Activated CD4-positive, CD25-positive, alpha-beta regulatory T cell treated with anti-CD3 and anti-CD28 coated beads, Interleukin-2, amount 50 U/mL, for 16 hours (primary cell): ENCODE measurements around the gene ULK1.

Source experiments
- DNase-seq: peaks from one replicate; pipeline ENCODE4 v3.0.0-alpha.2; 2020; ENCODE audit warnings: low read depth, low spot score

ULK1 gene

DNA sequence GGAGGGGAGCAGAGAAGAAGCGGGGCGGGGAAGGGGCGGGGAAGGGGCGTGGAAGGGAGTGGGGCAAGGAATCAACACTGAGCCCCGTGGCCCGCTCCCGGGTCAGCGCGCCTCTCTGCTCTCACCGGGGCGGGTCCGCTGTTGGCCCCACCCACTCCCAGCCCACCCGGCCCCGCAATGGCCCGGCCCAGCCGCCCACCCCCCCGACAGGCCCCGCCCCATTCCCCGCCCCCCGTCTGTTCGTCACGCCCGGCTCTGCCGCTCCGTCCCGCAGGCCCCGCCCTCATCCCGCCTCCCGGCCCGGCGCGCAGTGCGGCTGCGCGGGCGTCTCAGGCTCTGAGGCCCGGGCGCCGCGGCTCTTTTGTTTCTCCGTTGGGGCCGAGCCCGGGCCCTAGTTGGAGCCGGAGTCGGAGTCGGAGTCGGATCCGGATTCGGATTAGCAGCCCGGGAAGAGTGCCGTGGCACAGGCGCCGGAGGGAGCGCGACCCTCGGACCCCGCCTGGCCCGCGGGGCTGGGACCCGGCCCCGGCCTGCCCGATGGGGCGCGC, at the start of gene ULK1:
ULK1 (plus strand) TSS at position 310 of the 548 bp plus-strand sequence. CDS start 380 bp downstream, outside the sequence.
- DNase-seq: peak; percentile 84

DNA sequence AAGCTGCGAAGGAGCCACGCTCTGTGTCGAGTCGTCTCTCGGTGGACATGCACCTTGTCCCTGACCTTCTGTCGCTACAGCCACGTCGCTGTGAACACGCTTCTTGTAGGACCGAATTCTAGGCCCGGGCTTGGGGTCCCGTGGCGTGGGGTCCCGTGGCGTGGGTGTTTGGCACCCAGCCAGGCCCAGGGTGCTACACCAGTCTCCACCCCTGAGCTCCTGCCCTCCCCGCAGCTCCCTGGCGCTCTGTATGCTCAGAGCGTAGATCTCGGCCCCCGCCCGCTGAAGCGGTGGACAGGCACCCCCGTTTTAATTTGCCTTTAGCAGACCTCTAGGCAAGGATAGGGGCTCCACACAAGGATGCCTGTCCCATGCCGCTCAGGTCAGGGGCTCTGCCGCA, 49.8 kb upstream of the ULK1 start:
- no peak for DNase-seq

DNA sequence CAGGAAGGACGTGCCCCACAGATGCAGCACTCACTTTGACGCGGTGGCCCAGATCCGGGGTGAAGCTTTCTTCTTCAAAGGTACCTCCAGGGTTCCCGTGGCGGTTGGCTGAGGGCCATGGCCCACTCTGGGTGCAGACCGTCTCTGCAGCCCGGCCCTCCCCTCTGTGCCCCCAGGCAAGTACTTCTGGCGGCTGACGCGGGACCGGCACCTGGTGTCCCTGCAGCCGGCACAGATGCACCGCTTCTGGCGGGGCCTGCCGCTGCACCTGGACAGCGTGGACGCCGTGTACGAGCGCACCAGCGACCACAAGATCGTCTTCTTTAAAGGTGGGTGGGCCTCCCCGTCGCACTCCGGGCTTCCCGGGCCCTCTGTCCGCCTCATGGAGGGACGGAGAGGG, 49.3 kb upstream of the ULK1 start:
- DNase-seq: no peak

GRCh38 chr12:131847456-131847855, 47.0 kb upstream of the ULK1 start:
- no peak for DNase-seq

DNA sequence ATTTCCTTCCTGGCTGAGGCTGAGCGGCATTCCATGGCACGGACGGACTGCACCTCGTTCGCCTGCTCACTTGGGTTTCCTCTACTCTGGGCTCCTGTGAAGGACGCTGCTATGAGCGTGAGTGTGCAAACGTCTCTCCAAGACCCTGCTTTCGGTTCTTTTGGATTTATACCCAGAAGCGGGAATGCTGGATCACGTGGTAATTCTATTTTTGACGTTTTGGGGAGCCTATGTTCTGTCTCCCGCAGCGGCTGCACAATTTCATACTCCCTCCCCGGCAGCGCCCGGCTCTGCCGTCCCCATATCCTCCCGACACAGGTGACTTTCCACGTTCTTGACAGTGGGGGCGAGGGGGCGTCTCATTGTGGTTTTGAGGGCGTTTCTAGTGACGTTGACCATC, 45.7 kb upstream of the ULK1 start:
- DNase-seq: no peak

DNA sequence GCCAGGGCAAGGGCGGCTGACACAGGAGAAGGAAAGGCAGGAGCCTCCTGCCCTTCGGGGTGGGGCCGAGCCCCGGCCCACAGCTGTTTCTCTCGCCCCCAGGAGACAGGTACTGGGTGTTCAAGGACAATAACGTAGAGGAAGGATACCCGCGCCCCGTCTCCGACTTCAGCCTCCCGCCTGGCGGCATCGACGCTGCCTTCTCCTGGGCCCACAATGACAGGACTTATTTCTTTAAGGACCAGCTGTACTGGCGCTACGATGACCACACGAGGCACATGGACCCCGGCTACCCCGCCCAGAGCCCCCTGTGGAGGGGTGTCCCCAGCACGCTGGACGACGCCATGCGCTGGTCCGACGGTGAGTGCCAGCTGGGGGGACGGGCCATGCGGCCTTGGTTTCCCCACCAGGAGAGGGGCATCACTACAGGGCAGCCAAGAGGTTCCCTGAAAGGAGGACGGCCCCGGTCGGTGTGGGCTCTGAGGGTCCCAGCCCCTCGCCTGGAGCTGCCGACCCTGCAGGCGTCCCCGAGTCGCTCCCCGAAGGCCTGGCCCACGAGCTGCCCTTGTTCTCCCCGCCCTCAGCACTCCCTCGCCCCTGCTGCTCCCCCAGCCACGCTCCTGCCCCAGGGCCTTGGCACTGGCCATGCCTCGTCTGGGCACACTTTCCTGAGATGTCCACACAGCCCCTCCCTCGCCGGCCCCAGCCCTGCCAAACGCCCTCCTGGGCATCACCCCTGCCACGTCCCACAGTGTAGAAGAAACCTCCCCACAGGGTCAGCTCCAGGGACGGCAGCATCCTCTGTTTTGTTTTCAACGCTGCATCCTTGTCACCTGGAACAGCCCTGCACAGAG, 44.5 kb upstream of the ULK1 start:
- DNase-seq: no peak

GRCh38 chr12:131850856-131851559, 43.4 kb upstream of the ULK1 start:
- no peak for DNase-seq

DNA sequence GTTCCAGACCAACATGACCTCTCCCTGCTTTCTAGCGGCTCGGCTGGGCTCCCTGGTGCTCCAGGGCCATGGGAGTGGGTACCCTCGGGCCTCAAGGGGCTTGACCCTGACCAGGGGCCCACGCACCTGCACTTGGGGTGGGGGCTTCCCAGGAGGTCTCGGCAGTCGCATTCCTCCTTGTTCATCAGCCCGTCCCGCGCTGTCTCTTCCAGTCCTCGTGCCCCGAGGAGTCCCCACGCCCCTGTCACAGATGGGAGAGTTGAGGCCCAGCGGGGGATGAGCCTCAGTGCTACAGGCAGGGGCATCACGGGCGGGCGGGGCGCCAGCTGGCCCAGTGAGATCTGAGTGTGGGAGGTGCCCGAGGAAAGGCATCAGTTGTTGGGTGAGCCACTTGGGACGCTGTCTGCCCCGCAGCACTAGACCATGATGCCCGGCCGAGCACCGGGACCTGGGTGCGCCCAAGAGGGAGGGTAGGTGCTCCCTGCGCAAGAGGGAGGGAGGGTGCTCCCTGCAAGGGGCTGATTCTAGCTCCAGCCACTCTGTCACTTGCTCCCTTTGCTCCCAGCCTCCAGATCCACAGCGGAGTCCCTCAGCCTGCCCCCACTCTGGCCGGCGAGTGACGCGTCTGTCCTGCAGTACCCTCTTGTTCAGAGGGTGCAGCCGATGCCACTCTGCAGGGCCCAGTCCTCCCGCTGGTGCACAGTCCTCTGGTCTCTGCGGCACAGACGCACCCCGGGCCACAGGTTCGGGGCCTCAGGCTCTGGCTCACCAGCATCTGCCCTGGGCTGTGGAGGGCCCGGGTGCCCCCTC, 42.5 kb upstream of the ULK1 start:
- DNase-seq: no peak

GRCh38 chr12:131852551-131853299, 41.7 kb upstream of the ULK1 start:
- no peak for DNase-seq

- DNase-seq: no peak
These were observed 40.3 kb upstream of the ULK1 start for GRCh38 chr12:131853832-131854797.

- DNase-seq: no peak
These were observed 39.5 kb upstream of the ULK1 start for GRCh38 chr12:131854861-131855476.

DNA sequence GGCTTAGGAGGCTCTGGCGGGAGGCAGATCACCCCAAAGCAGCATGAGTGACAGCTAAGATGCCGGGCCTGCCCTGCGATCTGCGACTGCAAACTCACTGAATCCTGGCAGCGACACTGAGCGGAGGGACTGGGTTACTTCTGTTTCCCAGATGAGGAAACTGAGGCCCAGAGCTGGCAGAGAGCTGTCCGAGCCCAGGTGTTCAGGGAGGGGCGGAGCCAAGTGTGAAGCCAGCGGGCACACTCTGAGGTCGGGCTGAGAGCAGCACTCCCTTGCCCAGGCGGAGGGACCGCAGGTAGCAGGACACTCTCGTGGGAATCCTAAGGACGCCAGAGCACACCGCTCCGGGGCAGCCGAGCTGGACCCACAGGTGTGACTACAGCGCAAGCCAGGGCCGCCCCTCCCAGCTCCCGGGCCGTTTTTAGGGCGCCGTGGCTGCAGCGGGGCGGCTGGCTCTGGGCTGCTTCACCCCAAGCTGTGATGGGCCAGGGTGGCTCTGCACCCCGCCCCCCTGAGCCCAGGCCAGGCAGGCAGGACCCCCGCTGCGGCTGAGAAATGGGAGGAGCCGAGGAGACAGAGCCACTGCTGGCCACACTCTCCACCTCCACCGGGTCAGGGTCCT, 38.8 kb upstream of the ULK1 start:
- DNase-seq: no peak

DNA sequence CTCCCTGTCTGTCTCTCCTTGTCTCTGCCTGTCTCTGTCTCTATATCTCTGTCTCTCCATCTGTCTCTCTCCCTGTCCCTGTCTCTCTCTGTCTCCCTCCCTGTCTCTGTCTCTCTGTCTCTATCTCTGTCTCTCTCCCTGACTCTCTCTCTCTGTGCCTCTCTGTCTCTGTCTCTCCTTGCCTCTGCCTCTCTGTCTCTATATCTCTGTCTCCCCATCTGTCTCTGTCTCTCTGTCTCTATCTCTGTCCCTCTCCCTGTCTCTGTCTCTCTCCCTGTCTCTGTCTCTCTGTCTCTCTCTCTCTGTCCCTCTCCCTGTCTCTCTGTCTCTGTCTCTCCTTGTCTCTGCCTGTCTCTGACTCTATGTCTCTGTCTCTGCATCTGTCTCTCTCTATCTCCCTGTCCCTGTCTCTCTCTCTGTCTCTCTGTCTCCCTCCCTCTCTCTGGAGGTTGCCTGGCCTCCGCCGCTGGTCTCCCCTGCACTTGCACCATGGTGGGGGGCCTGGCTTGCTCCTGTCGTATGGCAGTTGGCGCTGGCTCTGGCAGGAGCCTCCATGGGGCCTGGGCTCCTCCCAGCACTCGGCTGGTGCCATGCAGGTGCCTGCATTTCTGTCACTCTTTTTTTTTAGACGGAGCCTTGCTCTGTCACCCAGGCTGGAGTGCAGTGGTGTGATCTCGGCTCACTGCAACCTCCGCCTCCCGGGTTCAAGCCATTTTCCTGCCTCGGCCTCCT, 37.9 kb upstream of the ULK1 start:
- DNase-seq: no peak

- DNase-seq: no peak
These were observed 36.2 kb upstream of the ULK1 start for GRCh38 chr12:131857908-131858850.

DNA sequence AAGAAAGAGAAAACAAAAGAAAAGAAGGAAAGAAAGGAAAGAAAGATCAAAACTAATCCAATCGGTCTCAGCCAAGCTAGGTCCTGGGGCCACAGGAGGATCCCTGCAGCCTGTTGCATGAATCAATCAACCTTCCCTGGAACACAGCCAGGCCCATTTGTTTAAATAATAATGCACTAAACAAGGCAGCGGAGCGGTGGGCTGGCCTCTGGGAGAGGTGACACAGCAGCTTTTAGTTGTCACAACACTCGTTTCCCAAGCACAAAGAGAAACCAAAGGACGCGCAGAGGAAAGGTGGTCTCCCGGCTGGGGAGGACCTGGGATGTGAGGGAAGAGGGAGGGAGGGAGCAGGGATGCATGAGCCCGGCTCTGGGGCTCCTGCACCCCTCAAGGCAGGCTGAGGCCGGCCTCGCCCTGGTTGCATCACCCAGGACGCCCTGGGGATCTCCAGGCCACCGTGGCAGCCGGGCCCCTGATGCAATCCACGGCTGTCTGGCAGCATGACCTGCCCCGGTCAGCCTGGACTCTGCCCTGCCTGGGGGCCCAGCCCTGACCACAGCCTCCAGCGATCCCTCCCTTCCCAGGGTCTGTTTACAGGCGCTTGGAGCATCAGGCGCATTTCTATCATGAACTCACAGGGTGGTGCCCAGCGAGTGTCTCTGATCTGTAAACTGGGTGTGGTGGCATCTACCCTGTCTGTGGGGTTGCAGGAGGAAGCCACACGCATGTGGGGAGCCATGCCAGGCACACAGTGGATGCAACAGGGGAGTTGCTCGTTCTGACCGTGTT, 33.8 kb upstream of the ULK1 start:
- DNase-seq: no peak
